H1 (cell line): Measurements from ENCODE around the gene THAP11. TPM values are rescaled to one million over a fixed set of nuclear protein-coding genes. Genes with fewer than 3 reads are reported as not detected.
A peak's percentile ranks its signal among the peaks of the same experiment; 100 is the strongest.

Experiments used
- BACH1 ChIP-seq: IDR thresholded peaks from 2 replicates; pipeline ENCODE4 v1.6.1; 2012; ENCODE audit warnings: low read length, improper control_type of control experiment
- BRCA1 ChIP-seq: IDR thresholded peaks from 2 replicates; pipeline ENCODE4 v1.6.1; 2012; ENCODE audit warnings: low read depth, low read length, improper control_type of control experiment
- CBX5 ChIP-seq: fragments of 300-800, 300-1000 bp; sonication (generic); IDR thresholded peaks from 2 replicates; pipeline ENCODE4 v1.7.1; 2016; ENCODE audit warnings: antibody characterized with exemption, low read length, low read depth
- CBX8 ChIP-seq: fragments of 300-800, 300-1000 bp; sonication (generic); IDR thresholded peaks from 2 replicates; pipeline ENCODE4 v1.7.1; 2016; ENCODE audit warnings: low read depth, low read length, borderline replicate concordance
- CEBPB ChIP-seq: IDR thresholded peaks from 2 replicates; pipeline ENCODE4 v1.6.1; 2012; ENCODE audit warnings: low read depth, low read length
- CHD1 ChIP-seq: IDR thresholded peaks from 2 replicates; pipeline ENCODE4 v1.6.1; 2012; ENCODE audit warnings: low read depth, low read length, improper control_type of control experiment
- CHD2 ChIP-seq: IDR thresholded peaks from 2 replicates; pipeline ENCODE4 v1.6.1; 2012; ENCODE audit warnings: low read length, improper control_type of control experiment
- EGR1 ChIP-seq: IDR thresholded peaks from 2 replicates; pipeline ENCODE4 v1.6.1; 2011; ENCODE audit warnings: low read depth, low read length, borderline replicate concordance
- FOSL1 ChIP-seq: IDR thresholded peaks from 2 replicates; pipeline ENCODE4 v1.6.1; 2011; ENCODE audit warnings: mild to moderate bottlenecking, low read depth, low read length, moderate library complexity; ENCODE audit not compliant: insufficient read depth
- GTF2F1 ChIP-seq: IDR thresholded peaks from 2 replicates; pipeline ENCODE4 v1.6.1; 2012; ENCODE audit warnings: low read depth, low read length, improper control_type of control experiment, borderline replicate concordance
- HDAC2 ChIP-seq, 2 experiments: fragments of 300-600 bp in 1 of 2; sonication (generic) in 1 of 2; IDR thresholded peaks; 2 replicates each; pipeline ENCODE4 v1.6.1; 2011 to 2012; ENCODE audit warnings: low read depth in 2 of 2, low read length in 2 of 2, mild to moderate bottlenecking in 2 of 2, moderate library complexity in 2 of 2, borderline replicate concordance in 1 of 2, inconsistent platforms in 1 of 2
- JUN ChIP-seq: IDR thresholded peaks from 2 replicates; pipeline ENCODE4 v1.6.1; 2011; ENCODE audit warnings: low read depth, mild to moderate bottlenecking, improper control_type of control experiment, low read length
- JUND ChIP-seq: IDR thresholded peaks from 2 replicates; pipeline ENCODE4 v1.6.1; 2011; ENCODE audit warnings: mild to moderate bottlenecking, improper control_type of control experiment, low read length
- MAFK ChIP-seq: IDR thresholded peaks from 2 replicates; pipeline ENCODE4 v1.6.1; 2012; ENCODE audit warnings: low read depth, mild to moderate bottlenecking, improper control_type of control experiment, low read length
- PHF8 ChIP-seq: fragments of 200-600 bp; sonication (generic); conservative IDR thresholded peaks from 2 replicates; pipeline ENCODE4 v1.7.1; 2012; ENCODE audit warnings: low read depth, mild to moderate bottlenecking, inconsistent platforms, low read length, moderate library complexity
- POU5F1 ChIP-seq: IDR thresholded peaks from 2 replicates; pipeline ENCODE4 v1.6.1; 2011; ENCODE audit warnings: low read depth, mild to moderate bottlenecking, low read length, moderate library complexity
- RAD21 ChIP-seq, 2 experiments: IDR thresholded peaks in 1 of 2; conservative IDR thresholded peaks in 1 of 2; 2 replicates each; pipeline ENCODE4 v1.6.1; 2011; ENCODE audit warnings: low read depth in 2 of 2, low read length in 2 of 2, improper control_type of control experiment in 1 of 2, inconsistent platforms in 1 of 2, mild to moderate bottlenecking in 1 of 2, moderate library complexity in 1 of 2
- RFX5 ChIP-seq: IDR thresholded peaks from 2 replicates; pipeline ENCODE4 v1.6.1; 2011; ENCODE audit warnings: low read depth, low read length, improper control_type of control experiment, borderline replicate concordance
- RNF2 ChIP-seq: fragments of 200-900, 300-1000 bp; sonication (generic); IDR thresholded peaks from 2 replicates; pipeline ENCODE4 v1.7.1; 2016; ENCODE audit warnings: borderline replicate concordance, low read depth, mild to moderate bottlenecking, antibody characterized with exemption, low read length; ENCODE audit not compliant: poor library complexity, severe bottlenecking; ENCODE audit errors: missing control alignments
- SP4 ChIP-seq: IDR thresholded peaks from 2 replicates; pipeline ENCODE4 v1.6.1; 2012; ENCODE audit warnings: low read length, inconsistent platforms
- TBP ChIP-seq: IDR thresholded peaks from 2 replicates; pipeline ENCODE4 v1.6.1; 2011; ENCODE audit warnings: low read depth, low read length, improper control_type of control experiment
- USF2 ChIP-seq: IDR thresholded peaks from 2 replicates; pipeline ENCODE4 v1.6.1; 2011; ENCODE audit warnings: low read length, improper control_type of control experiment
- ZNF274 ChIP-seq: IDR thresholded peaks from 2 replicates; pipeline ENCODE4 v1.7.0; 2012; ENCODE audit warnings: low read length, borderline replicate concordance; ENCODE audit errors: extremely low read depth
- polyA plus RNA-seq, 7 experiments: library from polyadenylated mRNA; depleted of rRNA in 3 of 7; stranded (reverse) in 5 of 7; unstranded in 2 of 7; fragments of >200 nt in 5 of 7; fragments of 200-250 nt in 2 of 7; gene quantifications; 1 replicate in 5 of 7; 2 replicates in 1 of 7; 4 replicates in 1 of 7; pipeline versions ENCODE4 v1.2.1 to v1.2.3, GENCODE V29; 2011 to 2013; ENCODE audit warnings: missing spikeins in 2 of 7, mixed read lengths in 2 of 7
- total RNA-seq: library from RNA; stranded (reverse); fragmentation: NEBNext Ultra II Directional; extraction: Animal tissue kit (Norgen Biotek cat#: 25700); gene quantifications from 2 replicates; pipeline ENCODE4 v1.2.1, GENCODE V29; 2021

The THAP11 gene
- total and polyA plus RNA-seq, 2 of the 8 experiments (the other 6 are each of a cell fraction or from before 2014, with no cell fraction given) = 50.8 to 54.8 TPM

GRCh38 chr16:67892899-67893742 is 51.0 kb downstream of the THAP11 start, which contains the start of gene PSKH1 (continued):
- no peak for TF ChIP-seq RAD21 (IDR thresholded peaks at IDR 0.05 in 1 of 2, conservative IDR thresholded peaks at IDR 0.05 in 1 of 2; ENCODE audit: low read depth in 2 of 2, low read length in 2 of 2)
- no peak for TF ChIP-seq POU5F1
- peak; percentile 45; the same call in 1 of the 2 replicates for TF ChIP-seq TBP
- no peak for TF ChIP-seq CBX5
- no peak for TF ChIP-seq SP4
- no peak for TF ChIP-seq ZNF274
- no peak for TF ChIP-seq CHD2
- no peak for TF ChIP-seq MAFK
- TF ChIP-seq RFX5 = no peak
- no peak for TF ChIP-seq JUN
- no peak for TF ChIP-seq BACH1
- 0 out of 2 replicates have a peak, but pooled peaks have one; percentile 17 for TF ChIP-seq EGR1
- no peak for TF ChIP-seq HDAC2 (IDR thresholded peaks at IDR 0.05; ENCODE audit: borderline replicate concordance in 1 of 2, low read depth in 2 of 2, low read length in 2 of 2)
- peak; percentile 97 for TF ChIP-seq PHF8
- TF ChIP-seq FOSL1 = no peak
- no peak for TF ChIP-seq GTF2F1
- TF ChIP-seq CHD1 = no peak
- no peak for TF ChIP-seq JUND
- no peak for TF ChIP-seq USF2
- no peak for TF ChIP-seq CBX8
- no peak for TF ChIP-seq BRCA1
- TF ChIP-seq CEBPB = no peak
- no peak for TF ChIP-seq RNF2
